NCI-H1048 (cell line): ENCODE results near the gene FNBP1.

ENCODE experiments used
- DNase-seq: peaks from one replicate; lab custom pipeline; 2025; lab: John Stamatoyannopoulos, UW

FNBP1 gene

GRCh38 chr9:130045725-130046450, 2.9 kb upstream of the FNBP1 start:
- no peak for DNase-seq

- no peak for DNase-seq
These were observed 950 bp upstream of the FNBP1 start for GRCh38 chr9:130043654-130044623.

GRCh38 chr9:130042406-130042884, 544 bp downstream of the FNBP1 start:
- no peak for DNase-seq

GRCh38 chr9:130041648-130042405, 1.2 kb downstream of the FNBP1 start:
- no peak for DNase-seq

- DNase-seq, result no peak
These were observed 1.9 kb downstream of the FNBP1 start for GRCh38 chr9:130040984-130041647.

- no peak for DNase-seq
These were observed 3.4 kb downstream of the FNBP1 start for GRCh38 chr9:130039528-130040147.

- DNase-seq, result no peak
These were observed 6.9 kb downstream of the FNBP1 start for GRCh38 chr9:130036099-130036498.

- no peak for DNase-seq
These were observed 8.4 kb downstream of the FNBP1 start for GRCh38 chr9:130034570-130034969.

- DNase-seq, result no peak
These were observed 12.3 kb downstream of the FNBP1 start for GRCh38 chr9:130030651-130031127.

- DNase-seq, result no peak
These were observed 13.6 kb downstream of the FNBP1 start for GRCh38 chr9:130029223-130029973.

- DNase-seq, result no peak
These were observed 14.3 kb downstream of the FNBP1 start for GRCh38 chr9:130028493-130029222.

- no peak for DNase-seq
These were observed 15.2 kb downstream of the FNBP1 start for GRCh38 chr9:130027533-130028365.

GRCh38 chr9:130026583-130027340, 16.2 kb downstream of the FNBP1 start:
- no peak for DNase-seq

GRCh38 chr9:130024597-130024994, 18.4 kb downstream of the FNBP1 start:
- no peak for DNase-seq

GRCh38 chr9:130023994-130024596, 18.9 kb downstream of the FNBP1 start:
- no peak for DNase-seq

- DNase-seq, result no peak
These were observed 19.7 kb downstream of the FNBP1 start for GRCh38 chr9:130023144-130023787.

GRCh38 chr9:130022566-130023143, 20.3 kb downstream of the FNBP1 start:
- DNase-seq, result no peak
